HCT116 (cell line): ENCODE results near the gene SNX1. TPM values are rescaled to one million over a fixed set of nuclear protein-coding genes. Genes with fewer than 3 reads are reported as not detected.

Experiments used
- ATAC-seq: fragments of 200-7000 bp; cut with Tn5 transposase; 2 replicates; pipeline ENCODE4 v1.9.1; 2020; ENCODE audit warnings: mild to moderate bottlenecking, moderate library complexity
- BruUV-seq: library from RNA; stranded (reverse); fragments of 400-500 nt; replicated peaks from 2 replicates; lab custom pipeline; 2021; lab: Mats Ljungman, UMichigan
- CTCF ChIA-PET: fragments of 300-600 bp; sonication (Branson Sonifier 250); formaldehyde crosslinking; loops from one replicate; lab custom pipeline; 2021; ENCODE audit warnings: antibody characterized with exemption; lab: Charles Lee
- POLR2A ChIA-PET: fragments of 300-600, 350-600 bp; sonication (Branson Sonifier 250); formaldehyde crosslinking; loops from one replicate; lab custom pipeline; 2021; ENCODE audit warnings: antibody characterized with exemption; lab: Charles Lee
- RAD21 ChIA-PET, 2 experiments: fragments of 300-600 bp; sonication (Branson Sonifier 250); formaldehyde crosslinking; loops; one replicate each; lab custom pipeline; 2023; ENCODE audit warnings: low total read pairs in 2 of 2; ENCODE audit not compliant: uncharacterized antibody in 2 of 2, unreplicated experiment in 2 of 2, low non-redundant PET in 1 of 2; lab: Charles Lee
- DNase-seq: peaks from one replicate; pipeline ENCODE4 v3.0.0-alpha.2; 2010; ENCODE audit warnings: low read depth, low spot score
- H2AFZ ChIP-seq: fragments of 200-600 bp; shearing (Covaris generic), sonication (generic); 2 replicates; pipeline ENCODE4 v1.6.1; 2017; ENCODE audit warnings: low read depth, mixed run types, mixed read lengths, antibody characterized with exemption, low read length; ENCODE audit not compliant: poor library complexity, severe bottlenecking
- H3K27ac ChIP-seq: 2 replicates; pipeline ENCODE4 v1.5.1; 2012; ENCODE audit warnings: low read depth, low read length
- H3K27me3 ChIP-seq: fragments of 200-600 bp; sonication (generic); 2 replicates; pipeline ENCODE4 v1.6.1; 2016; ENCODE audit warnings: mixed run types, low read length, mixed read lengths; ENCODE audit not compliant: insufficient read depth
- H3K36me3 ChIP-seq, 2 experiments: fragments of 200-500 bp in 1 of 2; fragments of 200-600 bp in 1 of 2; sonication (Bioruptor generic) in 1 of 2; sonication (generic) in 1 of 2; 2 replicates each; pipeline versions ENCODE4 v1.5.1 to v1.6.1; 2014 to 2016; ENCODE audit warnings: low read length in 2 of 2, inconsistent platforms in 1 of 2, mixed read lengths in 1 of 2, mixed run types in 1 of 2; ENCODE audit not compliant: insufficient read depth in 2 of 2, control insufficient read depth in 1 of 2
- H3K4me1 ChIP-seq, 2 experiments: fragments of 200-600 bp in 1 of 2; sonication (generic) in 1 of 2; 2 replicates each; pipeline versions ENCODE4 v1.5.1 to v1.6.1; 2012 to 2017; ENCODE audit warnings: low read length in 2 of 2, inconsistent platforms in 1 of 2, mild to moderate bottlenecking in 1 of 2, mixed read lengths in 1 of 2, mixed run types in 1 of 2, moderate library complexity in 1 of 2; ENCODE audit not compliant: insufficient read depth in 2 of 2, control insufficient read depth in 1 of 2
- H3K4me2 ChIP-seq: fragments of 200-600 bp; sonication (generic); 2 replicates; pipeline ENCODE4 v1.6.1; 2017; ENCODE audit warnings: mixed run types, low read length, mixed read lengths
- H3K4me3 ChIP-seq, 2 experiments: fragments of 200-600 bp in 1 of 2; sonication (generic) in 1 of 2; replicated peaks in 1 of 2; 2 replicates each; pipeline ENCODE4 v1.5.1; 2011 to 2016; ENCODE audit warnings: low read length in 2 of 2, control low read depth in 1 of 2, low read depth in 1 of 2, mild to moderate bottlenecking in 1 of 2, mixed read lengths in 1 of 2, mixed run types in 1 of 2
- H3K79me2 ChIP-seq: fragments of 200-600 bp; sonication (generic); 2 replicates; pipeline ENCODE4 v1.6.1; 2017; ENCODE audit warnings: mild to moderate bottlenecking, mixed run types, low read length, moderate library complexity, mixed read lengths; ENCODE audit not compliant: insufficient read depth
- H3K9ac ChIP-seq: fragments of 200-600 bp; sonication (generic); 2 replicates; pipeline ENCODE4 v1.6.1; 2016; ENCODE audit warnings: low read length, mixed read lengths
- H3K9me2 ChIP-seq: fragments of 200-600 bp; sonication (generic), shearing (Covaris generic); 2 replicates; pipeline ENCODE4 v1.6.1; 2017; ENCODE audit warnings: mixed run types, mild to moderate bottlenecking, moderate library complexity; ENCODE audit not compliant: insufficient read depth
- H3K9me3 ChIP-seq, 2 experiments: fragments of 200-500 bp in 1 of 2; fragments of 200-600 bp in 1 of 2; sonication (Bioruptor generic) in 1 of 2; sonication (generic) in 1 of 2; 2 replicates each; pipeline ENCODE4 v1.6.1; 2014 to 2017; ENCODE audit warnings: low read length in 2 of 2, mixed read lengths in 2 of 2, inconsistent platforms in 1 of 2, low read depth in 1 of 2, mild to moderate bottlenecking in 1 of 2, mixed run types in 1 of 2, moderate library complexity in 1 of 2; ENCODE audit not compliant: control insufficient read depth in 1 of 2, insufficient read depth in 1 of 2
- H4K20me1 ChIP-seq: fragments of 200-600 bp; sonication (generic), shearing (Covaris generic); 2 replicates; pipeline ENCODE4 v1.6.1; 2017; ENCODE audit warnings: mixed run types, mild to moderate bottlenecking, moderate library complexity; ENCODE audit not compliant: insufficient read depth
- EZH2phosphoT487 ChIP-seq: fragments of 200-600 bp; IDR thresholded peaks from 2 replicates; pipeline ENCODE4 v1.6.1; 2018; ENCODE audit warnings: antibody characterized with exemption, borderline replicate concordance
- SIN3A ChIP-seq: IDR thresholded peaks from 2 replicates; pipeline ENCODE4 v1.6.1; 2012; ENCODE audit warnings: low read depth
- YY1 ChIP-seq: IDR thresholded peaks from 2 replicates; pipeline ENCODE4 v1.6.1; 2011; ENCODE audit warnings: low read length, low read depth, moderate library complexity, mild to moderate bottlenecking; ENCODE audit not compliant: insufficient replicate concordance; ENCODE audit errors: extremely low read depth
- ZNF274 ChIP-seq: fragments of 200-500 bp; sonication (Bioruptor generic); IDR thresholded peaks from 2 replicates; pipeline ENCODE4 v1.6.1; 2014; ENCODE audit warnings: mild to moderate bottlenecking, low read depth, low read length, inconsistent platforms
- intact Hi-C: fragments of 100-400 bp; cut with micrococcal nuclease; formaldehyde crosslinking; loops from 2 replicates; pipeline ENCODE4 v1.10.0; 2022
- total RNA-seq: library from RNA; stranded (reverse); gene quantifications from one replicate; pipeline ENCODE4 v1.2.1, GENCODE V29; 2021; ENCODE audit not compliant: unreplicated experiment
- TF ChIP-seq, protein P1 (sequence below): IDR thresholded peaks from 2 replicates; pipeline ENCODE4 v1.6.1; 2012

SNX1 gene
- total RNA-seq, 1 experiment from 2014 or later = 91.9 TPM

DNA sequence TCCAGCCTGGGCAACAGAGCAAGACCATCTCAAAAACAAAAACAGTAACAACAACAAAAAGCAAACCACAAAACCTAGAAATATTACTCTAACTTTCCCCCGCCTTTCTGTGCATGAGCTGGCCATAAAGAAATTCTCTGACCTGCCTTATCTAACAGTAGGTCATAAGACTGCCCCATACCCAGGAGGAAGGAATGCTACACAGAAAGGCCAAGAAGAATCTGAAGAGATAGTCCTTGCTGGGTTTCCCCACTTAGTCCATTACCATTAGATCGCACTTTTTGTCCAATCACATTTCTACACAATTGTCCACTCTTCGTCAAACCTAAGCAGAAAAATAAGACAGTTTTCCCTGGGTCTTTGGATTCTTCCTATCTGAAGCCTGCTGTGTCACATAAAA is 25.7 kb upstream of the SNX1 start (continued):
- TF ChIP-seq EZH2phosphoT487 = no peak

DNA sequence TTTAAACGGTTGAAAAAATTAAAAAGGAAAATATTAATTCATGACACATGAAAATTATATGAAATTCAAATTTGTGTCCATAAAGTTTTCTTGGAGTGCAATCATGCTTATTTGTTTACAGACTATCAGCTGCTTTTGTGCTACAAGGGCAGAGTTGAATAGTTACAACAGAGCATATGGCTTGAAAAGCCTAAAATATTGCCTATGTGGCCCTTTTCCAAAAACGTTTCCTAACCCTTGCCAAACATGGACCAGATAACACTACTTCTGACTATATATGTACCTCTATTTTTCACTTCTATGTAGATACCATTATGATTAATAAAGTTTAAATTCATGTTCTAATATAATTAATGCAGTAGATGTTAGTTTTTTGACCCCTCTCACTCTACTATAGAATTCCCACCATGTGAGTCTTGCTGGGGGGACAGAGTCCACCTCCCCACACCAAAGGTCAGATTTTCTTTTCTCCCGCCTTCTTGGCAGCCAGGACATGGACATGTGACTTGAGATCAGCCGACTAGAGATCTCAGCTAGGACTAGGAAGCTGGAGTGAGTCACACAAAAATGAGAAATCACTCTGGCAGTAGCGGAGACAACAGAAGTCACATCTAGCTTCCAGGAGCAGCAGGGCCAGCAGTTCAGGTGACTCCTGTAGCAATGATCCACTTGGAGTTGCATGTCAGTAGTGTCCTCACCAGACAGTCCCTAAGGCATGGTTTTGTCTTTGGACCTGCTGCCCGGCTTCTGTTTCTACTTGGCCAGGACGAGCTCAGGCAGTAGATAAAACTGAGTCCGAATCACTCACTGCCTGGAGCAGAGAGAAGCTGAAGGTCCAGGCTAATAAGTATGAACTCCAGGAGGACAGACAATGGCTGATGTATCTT is 24.6 kb upstream of the SNX1 start:
- Histone ChIP-seq H3K9me2 (no peaks in the 10 kb centered on the region), H3K36me3 (peaks cover 2 to 17% of the 10 kb centered on the region in 2 experiments; a peak in 2 of 4 replicates), H3K79me2 (no peaks in the 10 kb centered on the region), H3K4me2 (0 out of 2 replicates have a peak overlapping the region, but pooled peaks have one; percentile 5), H3K4me3 (no peak overlapping the region), H3K9ac (no peak overlapping the region), H3K9me3 (no peaks in the 10 kb centered on the region), H4K20me1 (no peaks in the 10 kb centered on the region), H3K27me3 (no peaks in the 10 kb centered on the region), H2AFZ (no peak overlapping the region), H3K4me1 (peaks cover 0 to 25% of the 10 kb centered on the region in 2 experiments; a peak in 1 of 4 replicates), H3K27ac (no peak overlapping the region)
- ChIA-PET POLR2A (interaction anchor here (1.4 kb wide), 1 partner anchor 22 kb away, joined by 4 read pairs; the partner anchor contains the start of gene CIAO2A), CTCF (interaction anchor here (0.8 to 5.7 kb wide), 5 partner anchors 15 to 461 kb away, joined by 4 to 69 read pairs (median 4); no protein-coding TSS in a partner anchor), RAD21 (interaction anchor here in 1 of 2 experiments (0.7 kb wide), 1 partner anchor 22 kb away, joined by 3 read pairs; the partner anchor contains the start of gene CIAO2A)
- no peak for DNase-seq
- no peak for ATAC-seq
- intact Hi-C loops = no loop called here
- BruUV-seq = no TSS peak
- TF ChIP-seq, protein P1, sequence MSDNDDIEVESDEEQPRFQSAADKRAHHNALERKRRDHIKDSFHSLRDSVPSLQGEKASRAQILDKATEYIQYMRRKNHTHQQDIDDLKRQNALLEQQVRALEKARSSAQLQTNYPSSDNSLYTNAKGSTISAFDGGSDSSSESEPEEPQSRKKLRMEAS = 0 out of 2 replicates have a peak, but pooled peaks have one; percentile 33
- TF ChIP-seq ZNF274 (no peak), SIN3A (no peak), YY1 (no peak)
